Hepatocyte (in vitro differentiated cells): ENCODE results near the gene ANKRD44. TPM values are rescaled to one million over a fixed set of nuclear protein-coding genes. Genes with fewer than 3 reads are reported as not detected.

Experiments
- DNase-seq: peaks from one replicate; pipeline ENCODE4 v3.0.0-alpha.2; 2016; ENCODE audit warnings: low spot score
- H2AFZ ChIP-seq: fragments of 200-600 bp; sonication (generic); 2 replicates; pipeline ENCODE4 v1.6.0; 2016; ENCODE audit warnings: antibody characterized with exemption, mild to moderate bottlenecking
- H3K27ac ChIP-seq: fragments of 200-600 bp; sonication (generic); 2 replicates; pipeline ENCODE4 v1.5.1; 2016; ENCODE audit warnings: mild to moderate bottlenecking
- H3K27me3 ChIP-seq: fragments of 200-600 bp; sonication (generic); 2 replicates; pipeline ENCODE4 v1.6.1; 2016
- H3K36me3 ChIP-seq: fragments of 200-600 bp; sonication (generic); replicated peaks from 2 replicates; pipeline ENCODE4 v1.5.1; 2016; ENCODE audit warnings: low read depth; ENCODE audit not compliant: insufficient read depth
- H3K4me1 ChIP-seq: fragments of 200-600 bp; sonication (generic); 2 replicates; pipeline ENCODE4 v1.5.1; 2016; ENCODE audit warnings: mild to moderate bottlenecking, moderate library complexity; ENCODE audit not compliant: insufficient read depth
- H3K4me2 ChIP-seq: fragments of 200-600 bp; sonication (generic); 2 replicates; pipeline ENCODE4 v1.6.0; 2016
- H3K4me3 ChIP-seq: fragments of 200-600 bp; sonication (generic); 2 replicates; pipeline ENCODE4 v1.5.1; 2016; ENCODE audit warnings: mild to moderate bottlenecking
- H3K79me2 ChIP-seq: fragments of 200-600 bp; sonication (generic); 2 replicates; pipeline ENCODE4 v1.6.0; 2017; ENCODE audit warnings: mild to moderate bottlenecking
- H3K9me2 ChIP-seq: fragments of 200-600 bp; sonication (generic); replicated peaks from 2 replicates; pipeline ENCODE4 v1.6.0; 2017; ENCODE audit warnings: mild to moderate bottlenecking; ENCODE audit not compliant: insufficient read depth
- H3K9me3 ChIP-seq: fragments of 200-600 bp; sonication (generic); 2 replicates; pipeline ENCODE4 v1.5.1; 2016; ENCODE audit warnings: low read depth, mild to moderate bottlenecking
- H4K20me1 ChIP-seq: fragments of 200-600 bp; sonication (generic); 2 replicates; pipeline ENCODE4 v1.6.0; 2016; ENCODE audit warnings: mild to moderate bottlenecking; ENCODE audit not compliant: insufficient read depth, poor library complexity, severe bottlenecking
- EZH2 ChIP-seq: fragments of 200-600 bp; sonication (generic); IDR thresholded peaks from 2 replicates; pipeline ENCODE4 v1.6.1; 2016; ENCODE audit warnings: antibody characterized with exemption, mild to moderate bottlenecking, borderline replicate concordance
- EZH2phosphoT487 ChIP-seq: fragments of 200-600 bp; sonication (generic); IDR thresholded peaks from one replicate; pipeline ENCODE4 v1.6.1; 2018; ENCODE audit warnings: antibody characterized with exemption, mild to moderate bottlenecking, low read depth, moderate library complexity; ENCODE audit not compliant: unreplicated experiment, severe bottlenecking
- WGBS: methylation state at CpG from one replicate; pipeline ENCODE4 v1.1.6; 2016; ENCODE audit warnings: low lambda C conversion rate; ENCODE audit errors: missing lambda C conversion rate; 5-methylcytosine and 5-hydroxymethylcytosine counted together
- polyA plus RNA-seq: library from polyadenylated mRNA; unstranded; fragments of >200 nt; fragmentation: Nextera tagmentation; extraction: Ambion mirVana; gene quantifications from 2 replicates; pipeline ENCODE4 v1.2.1, GENCODE V29; 2016
- total RNA-seq: library from RNA; depleted of rRNA; stranded (reverse); fragments of >200 nt; gene quantifications from 2 replicates; pipeline ENCODE4 v1.2.3, GENCODE V29; 2014
- TF ChIP-seq, protein P1 (sequence below): fragments of 200-600 bp; sonication (generic); IDR thresholded peaks from 2 replicates; pipeline ENCODE4 v1.5.1; 2016; ENCODE audit warnings: antibody characterized with exemption, mild to moderate bottlenecking; ENCODE audit not compliant: poor library complexity

Gene ANKRD44
- total and polyA plus RNA-seq, 2 experiments from 2014 or later, result 5.9 to 9.1 TPM

DNA sequence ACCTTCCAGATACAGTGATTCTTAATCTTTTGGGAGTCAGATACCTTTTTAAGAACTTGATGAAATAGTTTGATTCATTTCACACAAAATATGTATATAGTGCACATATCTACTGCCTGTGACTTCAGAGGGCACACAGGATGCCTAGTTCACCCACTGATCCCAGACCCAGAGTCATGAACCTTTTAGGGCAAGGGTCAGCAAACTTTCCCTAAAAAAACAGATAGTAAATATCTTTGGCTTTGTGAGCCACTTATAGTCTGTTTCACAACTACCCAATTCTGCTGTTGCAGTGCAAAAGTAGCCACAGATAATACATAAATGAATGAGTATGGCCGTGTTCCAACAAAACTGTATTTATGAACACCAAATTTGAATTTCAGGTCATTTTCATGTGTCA lies 124.9 kb downstream of the ANKRD44 start:
- no peak overlapping the region for H2AFZ ChIP-seq
- no peaks in the 10 kb centered on the region for H3K36me3 ChIP-seq
- no peak overlapping the region for H3K4me3 ChIP-seq
- no peaks in the 10 kb centered on the region for H3K79me2 ChIP-seq
- no peak for TF ChIP-seq EZH2phosphoT487
- TF ChIP-seq, protein P1, sequence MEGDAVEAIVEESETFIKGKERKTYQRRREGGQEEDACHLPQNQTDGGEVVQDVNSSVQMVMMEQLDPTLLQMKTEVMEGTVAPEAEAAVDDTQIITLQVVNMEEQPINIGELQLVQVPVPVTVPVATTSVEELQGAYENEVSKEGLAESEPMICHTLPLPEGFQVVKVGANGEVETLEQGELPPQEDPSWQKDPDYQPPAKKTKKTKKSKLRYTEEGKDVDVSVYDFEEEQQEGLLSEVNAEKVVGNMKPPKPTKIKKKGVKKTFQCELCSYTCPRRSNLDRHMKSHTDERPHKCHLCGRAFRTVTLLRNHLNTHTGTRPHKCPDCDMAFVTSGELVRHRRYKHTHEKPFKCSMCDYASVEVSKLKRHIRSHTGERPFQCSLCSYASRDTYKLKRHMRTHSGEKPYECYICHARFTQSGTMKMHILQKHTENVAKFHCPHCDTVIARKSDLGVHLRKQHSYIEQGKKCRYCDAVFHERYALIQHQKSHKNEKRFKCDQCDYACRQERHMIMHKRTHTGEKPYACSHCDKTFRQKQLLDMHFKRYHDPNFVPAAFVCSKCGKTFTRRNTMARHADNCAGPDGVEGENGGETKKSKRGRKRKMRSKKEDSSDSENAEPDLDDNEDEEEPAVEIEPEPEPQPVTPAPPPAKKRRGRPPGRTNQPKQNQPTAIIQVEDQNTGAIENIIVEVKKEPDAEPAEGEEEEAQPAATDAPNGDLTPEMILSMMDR, result no peak
- H3K9me2 ChIP-seq, result no peaks in the 10 kb centered on the region
- no peaks in the 10 kb centered on the region for H4K20me1 ChIP-seq
- WGBS, result 100% methylated on average over 1 of the region's 1 CpG
- no peak overlapping the region for H3K4me2 ChIP-seq
- no peaks in the 10 kb centered on the region for H3K4me1 ChIP-seq
- no peak overlapping the region for H3K27ac ChIP-seq
- no peaks in the 10 kb centered on the region for H3K27me3 ChIP-seq
- no peaks in the 10 kb centered on the region for H3K9me3 ChIP-seq
- no peak for DNase-seq

DNA sequence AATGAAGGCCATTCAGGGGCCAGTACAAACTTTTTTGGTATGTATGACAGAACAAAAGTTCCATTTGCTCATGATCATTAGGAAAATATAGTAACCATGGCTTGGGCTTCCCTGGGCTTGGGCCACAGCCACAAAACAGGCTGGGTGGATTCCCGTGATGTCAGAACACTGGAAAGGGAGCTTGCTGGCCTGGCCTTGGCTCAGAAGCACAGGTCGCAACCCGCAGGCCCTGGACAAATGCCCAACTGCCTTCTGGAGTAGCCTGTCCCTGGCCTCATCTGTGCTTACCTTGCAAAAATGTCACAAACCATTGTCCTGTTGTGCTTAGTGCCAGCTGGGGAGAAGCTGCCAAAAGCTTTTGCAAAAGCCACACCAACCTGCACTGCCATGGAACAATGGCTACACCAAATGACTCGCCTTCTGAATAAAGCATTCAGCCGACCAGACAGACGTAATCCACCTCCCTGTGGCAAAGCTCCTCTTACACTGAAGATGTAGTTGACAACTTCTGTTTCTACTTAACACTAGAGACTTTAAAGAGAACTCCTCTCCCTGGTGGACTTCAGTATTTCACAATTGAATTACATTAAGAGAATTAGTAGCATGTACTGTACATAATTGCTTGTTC lies 125.5 kb downstream of the ANKRD44 start:
- no peak overlapping the region for H3K4me2 ChIP-seq
- no peaks in the 10 kb centered on the region for H3K27me3 ChIP-seq
- WGBS, result 85% methylated on average over 6 of the region's 6 CpGs
- TF ChIP-seq EZH2, result no peak
- TF ChIP-seq EZH2phosphoT487, result no peak
- TF ChIP-seq, protein P1, result no peak
- H3K36me3 ChIP-seq, result no peaks in the 10 kb centered on the region
- no peak overlapping the region for H2AFZ ChIP-seq
- no peaks in the 10 kb centered on the region for H3K9me2 ChIP-seq
- no peak overlapping the region for H3K27ac ChIP-seq
- H3K9me3 ChIP-seq, result no peaks in the 10 kb centered on the region
- H4K20me1 ChIP-seq, result no peaks in the 10 kb centered on the region
- no peak overlapping the region for H3K4me3 ChIP-seq
- peak; percentile 20 for DNase-seq
- no peaks in the 10 kb centered on the region for H3K79me2 ChIP-seq
- H3K4me1 ChIP-seq, result no peaks in the 10 kb centered on the region

DNA sequence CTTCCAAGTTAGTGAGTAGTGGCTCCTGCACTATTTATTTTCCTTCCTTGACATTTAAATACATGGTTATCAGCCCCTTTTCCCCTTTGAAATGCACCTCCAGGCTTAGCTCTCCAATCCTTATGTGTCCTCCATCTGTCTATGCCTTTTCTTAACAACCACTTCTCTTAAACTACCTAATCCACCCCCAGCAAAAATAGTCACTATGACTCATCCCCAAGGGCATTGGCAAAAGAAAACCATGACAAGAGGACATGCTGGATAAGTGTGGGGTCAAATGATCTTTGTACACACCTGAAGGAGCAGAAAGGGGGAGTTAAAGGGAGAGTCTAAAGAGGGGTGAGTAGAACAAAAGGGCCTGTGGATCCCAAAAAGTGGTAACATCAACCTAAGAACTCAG lies 127.2 kb downstream of the ANKRD44 start:
- no peaks in the 10 kb centered on the region for H4K20me1 ChIP-seq
- H3K4me3 ChIP-seq, result no peak overlapping the region
- H3K9me3 ChIP-seq, result no peaks in the 10 kb centered on the region
- no peaks in the 10 kb centered on the region for H3K27me3 ChIP-seq
- TF ChIP-seq, protein P1, result no peak
- no peak for TF ChIP-seq EZH2phosphoT487
- no peak for TF ChIP-seq EZH2
- no peak overlapping the region for H3K4me2 ChIP-seq
- H3K79me2 ChIP-seq, result no peaks in the 10 kb centered on the region
- no peak overlapping the region for H2AFZ ChIP-seq
- H3K27ac ChIP-seq, result no peak overlapping the region
- H3K4me1 ChIP-seq, result no peaks in the 10 kb centered on the region
- no peak for DNase-seq
- no peaks in the 10 kb centered on the region for H3K9me2 ChIP-seq
- no peaks in the 10 kb centered on the region for H3K36me3 ChIP-seq

DNA sequence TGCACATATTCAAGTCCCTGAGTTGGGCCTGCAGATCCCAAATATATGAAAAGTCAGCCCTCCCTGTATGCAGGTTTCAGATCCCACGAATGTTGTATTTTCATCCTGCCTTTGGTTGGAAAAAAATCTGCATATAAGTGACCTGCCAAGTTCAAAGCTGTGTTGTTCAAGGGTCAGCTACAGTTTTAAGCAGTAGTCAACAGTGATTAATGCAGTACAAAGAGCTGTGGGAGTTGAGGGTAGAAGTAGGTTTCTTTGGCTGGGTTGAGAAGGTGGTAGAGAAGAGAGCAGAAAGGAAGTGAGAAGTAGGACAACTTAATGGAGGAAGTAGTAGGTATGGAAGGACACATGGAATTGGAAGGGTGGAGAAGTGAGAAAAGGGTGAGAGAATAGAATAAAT lies 127.9 kb downstream of the ANKRD44 start:
- 100% methylated on average over 1 of the region's 1 CpG for WGBS
- TF ChIP-seq EZH2 (no peak), EZH2phosphoT487 (no peak)
- TF ChIP-seq, protein P1, result no peak
- Histone ChIP-seq H3K27ac (no peak overlapping the region), H4K20me1 (no peaks in the 10 kb centered on the region), H3K4me1 (no peaks in the 10 kb centered on the region), H2AFZ (no peak overlapping the region), H3K4me2 (no peak overlapping the region), H3K36me3 (no peaks in the 10 kb centered on the region), H3K27me3 (no peaks in the 10 kb centered on the region), H3K9me3 (no peaks in the 10 kb centered on the region), H3K79me2 (no peaks in the 10 kb centered on the region), H3K4me3 (no peak overlapping the region), H3K9me2 (no peaks in the 10 kb centered on the region)
- DNase-seq, result no peak
